IMR-90 (cell line): Measurements from ENCODE around the gene DCAF11. TPM values are rescaled to one million over a fixed set of nuclear protein-coding genes. Genes with fewer than 3 reads are reported as not detected.

Experiments used
- ATAC-seq: fragments of 200-7000 bp; cut with Tn5 transposase; 2 replicates; pipeline ENCODE4 v1.9.1; 2020; ENCODE audit warnings: low read depth, mild to moderate bottlenecking, moderate library complexity
- BruUV-seq: library from RNA; stranded (reverse); fragments of 400-500 nt; replicated peaks from 2 replicates; lab custom pipeline; 2021; lab: Mats Ljungman, UMichigan
- CTCF ChIA-PET: fragments of 300-600 bp; formaldehyde crosslinking; extraction: SDS; loops from one replicate; lab custom pipeline; 2021; ENCODE audit warnings: antibody characterized with exemption; lab: Yijun Ruan, JAX
- POLR2A ChIA-PET: fragments of 300-600 bp; sonication (Branson Sonifier 250); formaldehyde crosslinking; loops from one replicate; lab custom pipeline; 2022; ENCODE audit warnings: antibody characterized with exemption; ENCODE audit not compliant: unreplicated experiment; lab: Charles Lee
- DNase-seq: peaks from one replicate; pipeline ENCODE4 v3.0.0; 2013
- H2AFZ ChIP-seq: replicated peaks from 2 replicates; pipeline ENCODE3; 2013; ENCODE audit warnings: low read length, mild to moderate bottlenecking; ENCODE audit not compliant: poor library complexity
- H2AK5ac ChIP-seq: 2 replicates; pipeline ENCODE4 v1.6.1; 2013; ENCODE audit warnings: low read depth, low read length, inconsistent platforms
- H2AK9ac ChIP-seq: replicated peaks from 2 replicates; pipeline ENCODE3; 2013; ENCODE audit warnings: mild to moderate bottlenecking, low read depth, low read length, moderate library complexity; ENCODE audit not compliant: poor library complexity
- H2BK120ac ChIP-seq: 2 replicates; pipeline ENCODE4 v1.6.1; 2013; ENCODE audit warnings: low read depth, low read length, inconsistent platforms
- H2BK15ac ChIP-seq: 3 replicates; pipeline ENCODE4 v1.6.1; 2013; ENCODE audit warnings: low read depth, low read length, inconsistent platforms
- H2BK20ac ChIP-seq: 2 replicates; pipeline ENCODE4 v1.6.1; 2013; ENCODE audit warnings: low read depth, mild to moderate bottlenecking, inconsistent platforms, low read length, moderate library complexity
- H2BK5ac ChIP-seq: 2 replicates; pipeline ENCODE4 v1.6.1; 2013; ENCODE audit warnings: mild to moderate bottlenecking, low read depth, low read length, inconsistent platforms; ENCODE audit not compliant: poor library complexity, severe bottlenecking
- H3K14ac ChIP-seq: replicated peaks from 2 replicates; pipeline ENCODE4 v1.6.1; 2013; ENCODE audit warnings: low read depth, low read length, inconsistent platforms
- H3K18ac ChIP-seq: 2 replicates; pipeline ENCODE4 v1.6.1; 2013; ENCODE audit warnings: low read depth, low read length, control low read depth
- H3K23ac ChIP-seq: 2 replicates; pipeline ENCODE4 v1.6.1; 2013; ENCODE audit warnings: low read depth, low read length, inconsistent platforms
- H3K27ac ChIP-seq: 2 replicates; pipeline ENCODE4 v1.5.1; 2013; ENCODE audit warnings: mild to moderate bottlenecking, control low read depth, low read length; ENCODE audit not compliant: insufficient read depth
- H3K27me3 ChIP-seq: 2 replicates; pipeline ENCODE4 v1.6.1; 2013; ENCODE audit warnings: low read length; ENCODE audit not compliant: control insufficient read depth, insufficient read depth
- H3K36me3 ChIP-seq: 2 replicates; pipeline ENCODE4 v1.6.1; 2013; ENCODE audit warnings: low read length, mixed read lengths; ENCODE audit not compliant: control insufficient read depth, insufficient read depth
- H3K4ac ChIP-seq: 2 replicates; pipeline ENCODE4 v1.6.1; 2013; ENCODE audit warnings: low read depth, low read length, inconsistent platforms
- H3K4me1 ChIP-seq: 2 replicates; pipeline ENCODE4 v1.6.1; 2013; ENCODE audit warnings: low read length, mixed read lengths; ENCODE audit not compliant: control insufficient read depth, insufficient read depth
- H3K4me2 ChIP-seq: 2 replicates; pipeline ENCODE4 v1.6.1; 2013; ENCODE audit warnings: low read depth, mild to moderate bottlenecking, control low read depth, low read length, moderate library complexity
- H3K4me3 ChIP-seq: 2 replicates; pipeline ENCODE4 v1.5.1; 2013; ENCODE audit warnings: low read depth, mild to moderate bottlenecking, control low read depth, low read length, moderate library complexity; ENCODE audit not compliant: insufficient read depth
- H3K56ac ChIP-seq: 2 replicates; pipeline ENCODE4 v1.6.1; 2013; ENCODE audit warnings: low read length, inconsistent platforms; ENCODE audit not compliant: insufficient read depth; ENCODE audit errors: extremely low read depth
- H3K79me1 ChIP-seq, 2 experiments: 2 replicates each; pipeline ENCODE4 v1.6.1; 2013; ENCODE audit warnings: low read length in 2 of 2, inconsistent platforms in 1 of 2, low read depth in 1 of 2
- H3K9ac ChIP-seq: 2 replicates; pipeline ENCODE4 v1.6.1; 2013; ENCODE audit warnings: low read depth, low read length, control low read depth
- H3K9me1 ChIP-seq: 2 replicates; pipeline ENCODE4 v1.6.1; 2013; ENCODE audit warnings: low read length, inconsistent platforms; ENCODE audit not compliant: insufficient read depth
- H3K9me3 ChIP-seq: 2 replicates; pipeline ENCODE4 v1.6.1; 2013; ENCODE audit warnings: low read length; ENCODE audit not compliant: control insufficient read depth, insufficient read depth
- H4K20me1 ChIP-seq: 2 replicates; pipeline ENCODE4 v1.6.1; 2013; ENCODE audit warnings: low read length, inconsistent platforms; ENCODE audit not compliant: insufficient read depth
- H4K5ac ChIP-seq: 2 replicates; pipeline ENCODE4 v1.6.1; 2013; ENCODE audit warnings: mild to moderate bottlenecking, low read depth, low read length, control low read depth
- H4K8ac ChIP-seq, 2 experiments: 2 replicates each; pipeline ENCODE4 v1.6.1; 2013; ENCODE audit warnings: low read depth in 2 of 2, low read length in 2 of 2, control low read depth in 1 of 2, inconsistent platforms in 1 of 2
- H4K91ac ChIP-seq: 2 replicates; pipeline ENCODE4 v1.6.1; 2013; ENCODE audit warnings: low read depth, low read length, inconsistent platforms; ENCODE audit not compliant: insufficient read depth
- CTCF ChIP-seq: conservative IDR thresholded peaks from 2 replicates; pipeline ENCODE4 v1.5.1; 2012; ENCODE audit warnings: mild to moderate bottlenecking, low read depth, low read length, improper control_type of control experiment
- ELK1 ChIP-seq: fragments of 150-350 bp; IDR thresholded peaks from 2 replicates; pipeline ENCODE4 v1.6.1; 2016; ENCODE audit warnings: low read depth, mild to moderate bottlenecking, low read length, moderate library complexity, borderline replicate concordance
- FOS ChIP-seq: fragments of 150-350 bp; IDR thresholded peaks from 2 replicates; pipeline ENCODE4 v1.6.1; 2016; ENCODE audit warnings: low read depth, low read length
- MAZ ChIP-seq: IDR thresholded peaks from 2 replicates; pipeline ENCODE4 v1.6.1; 2012; ENCODE audit warnings: low read depth, mild to moderate bottlenecking, low read length, improper control_type of control experiment, moderate library complexity, borderline replicate concordance
- MXI1 ChIP-seq: IDR thresholded peaks from 2 replicates; pipeline ENCODE4 v1.6.1; 2012; ENCODE audit warnings: low read depth, mild to moderate bottlenecking, low read length, moderate library complexity, borderline replicate concordance
- RAD21 ChIP-seq: IDR thresholded peaks from 2 replicates; pipeline ENCODE4 v1.6.1; 2012; ENCODE audit warnings: low read length, improper control_type of control experiment
- SMC3 ChIP-seq: fragments of 150-350 bp; IDR thresholded peaks from 2 replicates; pipeline ENCODE4 v1.6.1; 2016; ENCODE audit warnings: low read depth, mild to moderate bottlenecking, antibody characterized with exemption, low read length, moderate library complexity
- USF2 ChIP-seq: fragments of 150-350 bp; IDR thresholded peaks from 2 replicates; pipeline ENCODE4 v1.6.1; 2017; ENCODE audit warnings: mild to moderate bottlenecking, antibody characterized with exemption, low read length, low read depth
- WGBS, 2 experiments: methylation state at CpG; one replicate each; pipeline versions ENCODE4 v1.1.5 to v1.1.7; 2013; ENCODE audit warnings: missing lambda C conversion rate in 2 of 2; ENCODE audit not compliant: insufficient read length in 1 of 2; ENCODE audit errors: extremely low coverage in 2 of 2; 5-methylcytosine and 5-hydroxymethylcytosine counted together
- dilution Hi-C: fragments of 300-500 bp; cut with HindIII; formaldehyde crosslinking; loops from one replicate; pipeline ENCODE4 v1.14.3; 2018; ENCODE audit warnings: low sequenced_read_pairs; ENCODE audit not compliant: unreplicated experiment
- in situ Hi-C: fragments of 300-500 bp; cut with MboI; formaldehyde crosslinking; loops from 3 replicates; pipeline ENCODE4 v1.14.3; 2019; ENCODE audit warnings: low sequenced_read_pairs, inconsistent platforms, mixed read lengths
- intact Hi-C: fragments of 100-400 bp; cut with micrococcal nuclease; formaldehyde crosslinking; loops from 2 replicates; pipeline ENCODE4 v1.10.0; 2022
- polyA plus RNA-seq, 3 experiments: library from polyadenylated mRNA; depleted of rRNA; stranded (reverse); fragments of >200 nt; gene quantifications; 2 replicates each; pipeline ENCODE4 v1.2.3, GENCODE V29; 2012; ENCODE audit warnings: low replicate concordance in 1 of 3
- total RNA-seq: library from RNA; depleted of rRNA; stranded (reverse); fragments of >200 nt; gene quantifications from 2 replicates; pipeline ENCODE4 v1.2.3, GENCODE V29; 2012

Gene DCAF11
- total and polyA plus RNA-seq, 2 of the 4 experiments (the other 2 are of a cell fraction), result 21.0 to 52.0 TPM

GRCh38 chr14:24139272-24139934 lies 24.8 kb downstream of the DCAF11 start (continued):
- no peak for TF ChIP-seq SMC3

- Histone ChIP-seq H3K9me1 (peaks cover 35% of the 10 kb centered on the region), H3K4me3 (peak within 1 kb of the TSS; percentile 68), H2BK5ac (peak within 1 kb of the TSS; percentile 78), H3K23ac (peak within 1 kb of the TSS; percentile 94), H3K9ac (peak within 1 kb of the TSS; percentile 76), H2AFZ (peak within 1 kb of the TSS; percentile 96), H4K5ac (peak within 1 kb of the TSS; percentile 31), H2BK20ac (no peak within 1 kb of the TSS), H4K20me1 (peaks cover 17% of the 10 kb centered on the region), H3K14ac (peak within 1 kb of the TSS; percentile 93), H3K56ac (peak within 1 kb of the TSS; percentile 65), H3K79me1 (peaks cover 37 to 82% of the 10 kb centered on the region in 2 experiments), H2AK5ac (peak within 1 kb of the TSS; percentile 94), H4K8ac (peak within 1 kb of the TSS; percentile 83 to 93), H3K27ac (peak within 1 kb of the TSS; percentile 80), H3K18ac (0 out of 2 replicates have a peak within 1 kb of the TSS, but pooled peaks have one; percentile 5), H3K4ac (peak within 1 kb of the TSS; percentile 90), H3K4me1 (peaks cover 15% of the 10 kb centered on the region), H3K4me2 (peak within 1 kb of the TSS; percentile 68), H2AK9ac (peak within 1 kb of the TSS; percentile 98), H4K91ac (peak within 1 kb of the TSS; percentile 89), H2BK15ac (peak within 1 kb of the TSS; percentile 3; the same call in 1 of the 3 replicates), H3K9me3 (no peaks in the 10 kb centered on the region), H3K36me3 (peaks cover 23% of the 10 kb centered on the region), H2BK120ac (peak within 1 kb of the TSS; percentile 42; the same call in 1 of the 2 replicates), H3K27me3 (no peaks in the 10 kb centered on the region)
- dilution Hi-C loops, result no loop called here
- in situ Hi-C loops, result loop anchor here (25.0 kb wide), 2 partner anchors 829 to 1054 kb away; partner anchors contain the start of genes ACIN1, BCL2L2, C14orf119 and PABPN1
- WGBS, 2 experiments, result 1% methylated on average over 16 of the region's 65 CpGs; no CpG with 5 or more reads in 1 of the 2 experiments
- intact Hi-C loops, result loop anchor here (2.0 kb wide), 1 partner anchor 26 kb away; the partner anchor contains the start of genes DCAF11 and NRL
- CTCF ChIA-PET, result interaction anchor here (0.8 to 1.6 kb wide), 2 partner anchors 20 to 32 kb away, joined by 3 to 5 read pairs; partner anchors contain the start of gene IRF9
- peak; percentile 92 for ATAC-seq
- DNase-seq, result peak; percentile 99
- BruUV-seq, result no TSS peak
- POLR2A ChIA-PET, result interaction anchor here (0.6 kb wide), 1 partner anchor 47 kb away, joined by 3 read pairs; the partner anchor contains the start of gene PCK2
- TF ChIP-seq MXI1 (peak; percentile 44; the same call in 1 of the 2 replicates), CTCF (peak; percentile 32), RAD21 (no peak), FOS (peak; percentile 39; the same call in 1 of the 2 replicates), ELK1 (no peak), USF2 (peak; percentile 91), MAZ (peak; percentile 36; the same call in 1 of the 2 replicates)
Measured at GRCh38 chr14:24141097-24141880, 26.7 kb downstream of the DCAF11 start, which contains the start of gene EMC9. Gene EMC9 (minus strand): TSS chr14:24141591. CDS start chr14:24141304, 287 bp downstream.
